GM21381 (cell line): ENCODE measurements around the gene ELF1.
"Not testable (repeated sequence)": the region's sequence is repeated elsewhere in the genome, so short reads cannot be mapped to it uniquely, and the experiment has no call there.

Experiments used
- ATAC-seq: cut with Tn5 transposase; IDR thresholded peaks from one replicate; pipeline ENCODE4 v1.9.1; 2021; ENCODE audit warnings: mild to moderate bottlenecking, moderate library complexity; ENCODE audit not compliant: unreplicated experiment

Gene ELF1

GRCh38 chr13:41048640-41049039 is 29.5 kb upstream of the ELF1 start:
- no peak for ATAC-seq

DNA sequence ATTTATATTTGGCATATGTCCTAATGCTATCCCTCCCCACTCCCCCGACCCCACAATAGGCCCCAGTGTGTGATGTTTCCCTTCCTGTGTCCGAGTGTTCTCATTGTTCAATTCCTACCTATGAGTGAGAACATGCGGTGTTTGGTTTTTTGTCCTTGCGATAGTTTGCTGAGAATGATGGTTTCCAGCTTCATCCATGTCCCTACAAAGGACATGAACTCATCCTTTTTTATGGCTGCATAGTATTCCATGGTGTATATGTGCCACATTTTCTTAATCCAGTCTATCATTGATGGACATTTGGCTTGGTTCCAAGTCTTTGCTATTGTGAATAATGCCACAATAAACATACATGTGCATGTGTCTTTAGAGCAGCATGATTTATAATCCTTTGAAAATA is 23.3 kb upstream of the ELF1 start:
- ATAC-seq: not testable (repeated sequence)

DNA sequence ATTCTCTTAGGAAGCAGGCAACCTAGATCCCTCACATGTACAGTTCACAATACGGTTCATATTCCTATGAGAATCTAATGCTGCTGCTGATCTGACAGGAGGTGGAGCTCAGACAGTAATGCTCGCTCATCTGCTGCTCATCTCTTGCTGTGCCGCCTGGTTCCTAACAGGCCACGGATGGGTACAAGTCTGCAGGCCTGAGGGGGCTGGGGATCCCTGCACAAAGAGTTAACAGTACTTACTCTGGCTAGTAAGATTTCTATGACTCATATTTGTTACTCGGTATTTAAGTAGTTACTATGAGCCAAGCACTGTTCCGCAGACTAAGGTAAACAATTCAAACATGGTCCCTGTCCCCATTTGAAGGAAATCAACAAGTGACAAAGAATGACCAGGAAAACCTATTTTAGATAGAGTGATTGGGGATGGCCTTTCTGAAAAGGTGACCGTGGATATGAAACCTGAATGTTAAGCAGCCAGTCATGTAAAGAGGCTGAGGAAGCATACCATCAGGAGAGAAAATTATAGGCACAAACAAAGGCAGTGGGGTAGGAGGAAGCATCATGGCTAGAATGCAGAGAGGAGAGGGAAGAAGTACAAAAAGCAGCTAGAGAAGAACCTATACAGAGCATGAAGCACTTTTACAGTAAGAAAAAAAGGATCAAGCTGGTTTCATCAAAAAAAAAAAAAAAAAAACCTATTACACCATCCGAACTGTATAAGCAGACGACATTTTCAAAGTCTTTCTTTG is 21.6 kb upstream of the ELF1 start:
- no peak for ATAC-seq

DNA sequence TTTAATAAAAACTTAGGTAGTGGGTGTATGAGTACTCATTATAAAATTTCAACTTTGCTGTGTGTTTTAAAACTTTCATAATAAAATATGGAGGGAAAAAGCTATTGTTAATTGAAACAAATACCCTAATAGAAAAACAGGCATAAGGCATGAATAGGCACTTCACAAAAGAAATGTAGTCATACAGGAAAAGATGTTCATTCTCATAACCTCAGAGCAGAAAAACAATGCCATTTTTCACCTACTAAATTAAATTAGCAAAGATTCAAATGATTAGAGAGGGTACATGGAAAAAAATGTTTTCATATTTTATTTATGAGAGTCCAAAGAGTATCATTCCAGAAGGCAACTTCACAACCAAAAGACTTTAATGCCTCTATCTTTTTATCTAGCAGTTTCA is 20.6 kb upstream of the ELF1 start:
- ATAC-seq: no peak

- not testable (repeated sequence) for ATAC-seq
Measured at GRCh38 chr13:41036557-41036956, 17.4 kb upstream of the ELF1 start.

DNA sequence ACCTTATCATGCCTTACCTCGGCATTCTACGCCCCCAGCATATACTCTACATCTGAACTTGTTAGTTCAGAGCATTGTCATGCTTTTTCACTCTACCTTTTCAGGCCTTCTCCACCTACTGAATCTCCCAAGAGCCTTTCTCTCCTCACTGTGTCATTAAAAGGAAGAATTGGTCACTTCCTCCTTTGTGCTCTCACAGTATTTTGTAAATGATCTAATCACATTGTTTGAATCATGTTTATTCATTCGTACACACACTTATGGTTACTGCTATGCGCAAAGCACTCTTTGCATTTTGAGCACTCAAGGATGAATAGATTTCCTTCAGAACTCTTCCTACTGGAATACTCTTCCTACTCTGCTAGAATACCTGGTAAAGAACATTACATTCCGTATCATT is 15.8 kb upstream of the ELF1 start:
- no peak for ATAC-seq

DNA sequence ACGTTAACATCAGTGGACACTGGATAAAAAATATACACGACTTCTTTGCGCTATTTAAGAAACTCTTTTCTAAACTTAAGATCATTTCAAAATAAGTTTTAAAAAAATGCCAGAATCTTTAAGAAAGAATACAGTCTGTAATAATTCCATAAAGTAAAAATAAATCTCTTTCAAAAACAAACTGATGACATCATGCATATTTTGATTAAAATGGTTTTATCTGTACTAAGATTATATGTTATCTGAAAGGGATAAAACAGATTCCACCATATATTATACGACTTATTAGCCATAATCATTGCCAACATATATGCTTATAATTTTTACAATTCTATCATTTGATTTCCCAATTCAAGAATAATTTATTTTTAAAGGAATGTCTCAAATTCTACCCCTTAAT is 15.3 kb upstream of the ELF1 start:
- no peak for ATAC-seq

GRCh38 chr13:41032691-41033376 is 13.7 kb upstream of the ELF1 start:
- no peak for ATAC-seq

DNA sequence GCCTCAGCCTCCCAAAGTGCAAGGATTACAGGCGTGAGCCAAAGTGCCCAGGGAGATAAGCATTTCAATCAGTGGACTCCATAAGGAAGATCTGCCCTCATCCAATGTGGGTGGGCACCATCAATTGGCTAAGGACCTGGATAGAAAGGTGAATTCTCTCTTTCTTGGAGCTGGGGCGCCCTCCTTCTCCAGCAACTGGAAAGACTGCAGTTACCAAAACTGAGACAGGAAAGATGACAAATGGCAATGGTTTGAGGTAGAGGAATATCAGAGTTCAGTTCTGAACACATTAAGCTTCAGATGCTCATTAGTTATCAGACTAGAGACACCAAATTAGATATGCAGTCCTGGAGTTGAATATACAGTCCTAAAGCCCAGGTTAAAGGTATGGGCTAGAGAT is 10.5 kb upstream of the ELF1 start:
- no peak for ATAC-seq

GRCh38 chr13:41028051-41028450 is 8.9 kb upstream of the ELF1 start:
- no peak for ATAC-seq

DNA sequence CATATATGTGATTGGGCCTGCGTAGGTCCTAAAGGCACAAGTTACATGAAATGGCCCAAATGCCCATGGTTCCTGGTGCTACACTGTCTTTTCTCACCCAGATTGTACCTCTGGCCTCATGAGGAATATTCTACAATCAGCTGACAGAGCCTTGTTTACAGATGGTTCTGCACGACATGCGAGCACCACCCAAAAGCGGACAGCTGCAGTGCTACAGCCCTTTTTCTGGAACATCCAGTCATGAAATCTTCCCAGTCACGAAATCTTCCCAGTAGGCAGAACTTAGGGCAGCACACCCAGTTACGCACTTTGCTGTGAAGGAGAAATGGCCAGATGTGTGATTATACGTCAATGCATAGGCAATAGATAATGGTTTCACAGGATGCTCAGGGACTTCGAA is 7.7 kb upstream of the ELF1 start:
- ATAC-seq: no peak

GRCh38 chr13:41025518-41025917 is 6.4 kb upstream of the ELF1 start:
- no peak for ATAC-seq

DNA sequence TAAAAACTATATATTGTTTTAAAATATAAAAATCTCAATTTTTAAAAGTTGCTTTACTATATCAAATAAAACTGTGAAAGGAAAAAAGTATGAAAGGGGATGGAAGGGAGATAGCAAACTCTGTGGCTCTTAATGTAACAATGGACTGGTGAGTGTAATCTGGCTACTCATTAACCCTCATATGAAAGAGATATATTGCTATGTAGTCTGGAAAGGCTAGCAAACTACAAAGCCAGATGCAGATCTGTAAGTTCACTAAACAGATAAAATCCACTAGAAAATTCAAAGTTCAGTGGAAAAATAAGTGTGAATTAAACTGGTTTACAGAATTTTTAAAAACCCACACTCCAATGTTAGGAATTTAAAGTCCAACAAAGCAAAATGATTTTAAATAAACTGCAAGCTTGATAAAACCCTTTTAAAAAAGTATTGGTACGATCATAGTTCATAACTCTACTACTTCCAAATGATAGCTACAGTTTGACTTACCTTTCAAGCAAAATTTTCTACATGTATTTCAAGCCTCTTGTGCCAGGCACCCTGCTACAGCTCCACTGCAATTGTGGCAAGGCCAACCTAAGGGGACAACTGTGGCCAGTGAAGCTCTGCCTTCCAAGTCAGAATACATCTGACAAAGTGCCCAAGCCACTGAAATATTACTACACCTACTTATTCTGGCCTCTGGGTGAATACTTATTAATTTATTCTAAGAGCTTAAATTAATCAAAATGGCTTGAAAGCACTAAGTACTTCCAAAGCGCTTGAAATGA is 647 bp upstream of the ELF1 start:
- ATAC-seq: no peak

- ATAC-seq: no peak
Measured at GRCh38 chr13:41018602-41018948, 541 bp downstream of the ELF1 start.

GRCh38 chr13:41017817-41018601 is 1.1 kb downstream of the ELF1 start:
- no peak for ATAC-seq

DNA sequence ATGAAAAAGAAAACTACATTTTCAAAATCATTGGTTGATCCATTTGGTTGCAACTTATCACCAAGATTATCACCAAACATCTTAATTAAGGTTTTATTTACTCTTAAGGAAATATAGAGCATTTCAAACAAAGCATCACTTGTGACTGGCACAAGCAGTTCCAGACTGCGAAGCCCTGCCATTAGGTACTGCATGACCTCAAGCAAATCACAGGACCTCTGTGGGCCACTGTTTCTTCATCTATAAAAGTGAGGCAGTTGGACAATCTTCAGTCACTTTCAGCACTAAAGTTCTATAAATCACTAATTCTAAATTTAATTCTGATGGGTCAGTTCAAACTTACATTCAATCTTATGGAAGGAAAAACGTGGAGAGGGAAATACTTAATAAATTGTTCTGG is 2.0 kb downstream of the ELF1 start:
- no peak for ATAC-seq

- no peak for ATAC-seq
Measured at GRCh38 chr13:41015920-41016319, 3.2 kb downstream of the ELF1 start.

DNA sequence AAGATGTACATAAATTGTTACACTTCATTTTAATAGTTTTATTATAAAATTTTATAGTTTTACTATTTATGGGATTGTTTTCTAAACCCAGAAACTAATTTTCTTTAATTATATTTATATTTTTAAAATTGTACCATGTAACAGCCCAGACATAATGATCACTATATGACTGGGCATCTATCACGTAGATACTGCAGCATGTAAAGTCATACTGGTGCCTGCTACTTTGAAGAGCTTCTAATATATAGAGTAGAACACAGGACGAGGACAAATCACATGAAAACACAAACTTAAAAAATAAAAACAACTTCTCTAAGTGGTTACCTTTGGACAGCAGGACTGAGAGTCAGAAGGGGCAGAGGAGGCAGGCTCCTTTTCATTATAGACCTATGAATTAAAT is 5.3 kb downstream of the ELF1 start:
- no peak for ATAC-seq

GRCh38 chr13:41012536-41012935 is 6.6 kb downstream of the ELF1 start:
- ATAC-seq: no peak

DNA sequence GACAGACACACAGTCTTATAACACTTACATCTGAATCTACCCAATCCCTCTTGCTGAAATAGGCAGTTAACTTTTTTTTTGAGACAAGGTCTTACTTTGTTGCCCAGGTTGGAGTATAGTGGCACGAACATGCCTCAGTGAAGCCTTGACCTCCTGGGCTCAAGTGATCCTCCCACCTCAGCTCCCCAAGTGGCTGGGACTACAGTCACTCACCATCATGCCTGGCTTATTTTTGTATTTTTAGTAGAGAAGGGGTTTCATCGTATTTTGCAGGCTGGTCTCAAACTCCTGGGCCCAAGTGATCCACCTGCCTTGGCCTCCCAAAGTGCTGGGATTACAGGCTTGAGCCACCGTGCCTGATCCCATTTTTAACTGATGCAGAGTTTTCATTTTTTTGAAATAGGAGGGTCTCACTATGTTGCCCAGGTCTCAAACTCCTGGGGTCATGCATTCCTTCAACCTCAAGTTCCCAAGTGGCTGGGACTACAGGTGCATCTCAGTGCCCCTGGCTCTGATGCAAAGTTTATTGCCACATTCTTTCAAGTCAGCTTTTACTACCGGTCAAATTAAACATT is 7.6 kb downstream of the ELF1 start:
- no peak for ATAC-seq
